Measurements from ENCODE around the gene ARAP2.
A peak's percentile ranks its signal among the peaks of the same experiment; 100 is the strongest.

Gene ARAP2

DNA sequence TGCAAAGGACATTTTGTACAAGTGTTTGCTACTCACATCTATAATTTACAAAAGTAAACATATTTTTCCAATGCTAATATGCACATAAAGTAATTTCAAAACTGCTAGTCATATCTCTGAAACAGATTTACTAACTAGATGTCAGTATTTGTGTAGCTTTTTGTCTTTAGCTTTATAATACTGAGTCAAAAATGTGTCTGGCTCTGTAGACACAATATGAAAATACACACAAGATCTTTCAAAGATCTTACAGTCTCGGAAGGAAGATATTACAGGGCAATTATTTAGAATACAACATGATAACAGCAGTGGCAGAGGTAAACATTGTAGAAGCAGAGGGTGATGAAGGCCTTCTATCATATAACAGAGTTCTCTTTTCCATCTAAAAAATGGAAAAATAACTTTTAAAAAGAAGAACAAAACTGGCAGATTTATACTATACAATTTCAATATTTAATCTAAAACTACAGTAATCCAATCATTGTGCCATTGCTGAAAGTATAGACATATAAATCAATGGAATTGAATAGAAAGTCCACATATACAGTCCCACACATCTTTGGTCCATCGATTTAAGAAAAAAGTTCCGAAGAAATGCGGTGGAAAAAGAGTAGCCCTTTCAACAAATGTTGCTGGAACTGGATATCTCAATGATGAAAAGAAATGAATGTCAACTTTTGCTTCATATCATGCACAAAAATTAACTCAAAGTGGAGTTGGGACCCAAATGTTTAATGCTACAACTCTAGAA, 29.4 kb downstream of the ARAP2 start:
- no peak overlapping the region for H3K4me3 ChIP-seq
- no peak for DNase-seq (ENCODE audit: low spot score in 2 of 2)
- in situ Hi-C loops (cut with MboI; ENCODE audit: low sequenced_read_pairs), result no loop called here
- H3K9me3 ChIP-seq, result no peaks in the 10 kb centered on the region
- H3K36me3 ChIP-seq (replicated peaks), result no peaks in the 10 kb centered on the region
- H3K4me1 ChIP-seq, result no peaks in the 10 kb centered on the region
- no peaks in the 10 kb centered on the region for H3K27me3 ChIP-seq (ENCODE audit: low read depth)

DNA sequence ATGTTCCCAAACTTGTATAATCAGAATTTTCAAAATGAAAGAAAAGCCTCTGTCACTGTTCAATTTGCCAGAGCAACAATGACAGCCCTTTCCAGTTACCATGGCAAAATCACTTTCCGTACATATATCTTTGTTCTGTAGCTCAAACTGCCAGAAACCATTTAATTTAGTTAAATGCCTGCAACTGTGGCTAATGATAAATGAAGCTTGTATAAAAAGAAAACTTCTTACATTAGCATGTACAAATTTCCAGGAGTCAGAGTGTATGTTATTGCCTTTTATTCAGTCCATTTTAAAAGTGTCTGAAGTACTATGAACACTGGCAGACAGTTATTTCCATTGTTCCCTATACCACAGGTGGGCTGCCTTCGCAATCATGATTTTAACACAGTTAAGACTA, 30.3 kb downstream of the ARAP2 start:
- DNase-seq (ENCODE audit: low spot score in 2 of 2), result peak in 1 of 2 experiments; percentile 2
- in situ Hi-C loops (cut with MboI; ENCODE audit: low sequenced_read_pairs), result no loop called here
- Histone ChIP-seq H3K9me3 (no peaks in the 10 kb centered on the region), H3K36me3 (replicated peaks) (no peaks in the 10 kb centered on the region), H3K27me3 (ENCODE audit: low read depth) (no peaks in the 10 kb centered on the region), H3K4me1 (peaks cover 8% of the 10 kb centered on the region), H3K4me3 (no peak overlapping the region)

DNA sequence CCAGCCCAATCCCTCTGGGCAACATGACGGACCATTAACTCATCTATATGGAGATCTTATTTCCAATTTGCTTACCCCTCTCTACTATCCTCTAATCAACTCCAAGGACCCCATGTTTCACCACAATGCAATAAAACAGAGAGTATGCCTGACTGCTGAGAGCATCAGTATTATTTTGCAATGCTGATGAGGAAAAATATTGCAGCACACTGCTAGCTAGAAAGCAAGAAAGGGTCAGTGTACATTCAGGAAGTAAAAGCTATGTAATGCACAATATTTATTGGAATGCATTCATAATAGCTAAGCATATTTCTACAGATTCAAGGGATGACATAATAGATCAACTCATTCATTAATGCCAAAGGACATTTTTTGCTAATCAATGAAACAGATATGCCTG, 33.2 kb downstream of the ARAP2 start:
- in situ Hi-C loops (cut with MboI; ENCODE audit: low sequenced_read_pairs), result no loop called here
- Histone ChIP-seq H3K36me3 (replicated peaks) (no peaks in the 10 kb centered on the region), H3K9me3 (no peaks in the 10 kb centered on the region), H3K4me3 (no peak overlapping the region), H3K27me3 (ENCODE audit: low read depth) (no peaks in the 10 kb centered on the region), H3K4me1 (peaks cover 12% of the 10 kb centered on the region)
- no peak for DNase-seq (ENCODE audit: low spot score in 2 of 2)

DNA sequence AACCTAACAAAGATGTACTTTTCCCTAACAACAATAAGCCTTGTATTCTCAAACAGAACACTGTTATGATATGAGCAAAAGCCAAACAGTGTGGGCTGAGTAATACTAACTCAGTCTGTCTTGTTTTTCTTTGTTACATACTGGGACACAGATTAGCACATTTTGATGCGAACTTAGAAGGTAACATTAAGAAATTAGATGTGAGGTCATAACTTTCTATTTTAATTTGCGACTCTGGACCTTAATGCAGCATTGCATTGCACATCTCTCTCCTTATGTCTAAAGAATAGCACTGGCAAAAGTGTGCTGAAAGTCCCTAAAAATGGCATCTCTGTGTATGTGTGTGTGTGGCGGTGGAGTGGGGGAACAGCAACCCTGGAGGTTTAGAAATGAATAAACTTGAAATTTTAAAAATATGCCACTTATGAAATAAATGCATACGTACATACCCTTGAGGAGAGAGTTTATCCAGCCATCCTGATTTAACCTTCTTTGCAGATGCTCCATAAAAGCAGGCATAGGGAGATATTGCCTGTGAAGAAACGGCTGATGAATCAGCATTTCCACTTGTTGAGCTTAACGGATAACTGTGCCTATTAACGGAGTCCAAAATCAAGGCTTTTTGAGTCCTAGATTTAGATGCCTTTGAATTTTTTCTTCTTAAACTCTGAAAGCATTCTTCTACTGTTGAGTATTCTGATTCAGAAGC, 34.2 kb downstream of the ARAP2 start:
- Histone ChIP-seq H3K36me3 (replicated peaks) (no peaks in the 10 kb centered on the region), H3K27me3 (ENCODE audit: low read depth) (no peaks in the 10 kb centered on the region), H3K9me3 (no peaks in the 10 kb centered on the region), H3K4me3 (no peak overlapping the region), H3K4me1 (peaks cover 12% of the 10 kb centered on the region)
- no peak for DNase-seq (ENCODE audit: low spot score in 2 of 2)
- in situ Hi-C loops (cut with MboI; ENCODE audit: low sequenced_read_pairs), result no loop called here

- Histone ChIP-seq H3K36me3 (replicated peaks) (no peaks in the 10 kb centered on the region), H3K27me3 (ENCODE audit: low read depth) (no peaks in the 10 kb centered on the region), H3K4me1 (peaks cover 12% of the 10 kb centered on the region), H3K9me3 (no peaks in the 10 kb centered on the region), H3K4me3 (no peak overlapping the region)
- in situ Hi-C loops (cut with MboI; ENCODE audit: low sequenced_read_pairs), result no loop called here
- DNase-seq (ENCODE audit: low spot score in 2 of 2), result no peak
These were observed 35.3 kb downstream of the ARAP2 start for GRCh38 chr4:36208893-36209473.

DNA sequence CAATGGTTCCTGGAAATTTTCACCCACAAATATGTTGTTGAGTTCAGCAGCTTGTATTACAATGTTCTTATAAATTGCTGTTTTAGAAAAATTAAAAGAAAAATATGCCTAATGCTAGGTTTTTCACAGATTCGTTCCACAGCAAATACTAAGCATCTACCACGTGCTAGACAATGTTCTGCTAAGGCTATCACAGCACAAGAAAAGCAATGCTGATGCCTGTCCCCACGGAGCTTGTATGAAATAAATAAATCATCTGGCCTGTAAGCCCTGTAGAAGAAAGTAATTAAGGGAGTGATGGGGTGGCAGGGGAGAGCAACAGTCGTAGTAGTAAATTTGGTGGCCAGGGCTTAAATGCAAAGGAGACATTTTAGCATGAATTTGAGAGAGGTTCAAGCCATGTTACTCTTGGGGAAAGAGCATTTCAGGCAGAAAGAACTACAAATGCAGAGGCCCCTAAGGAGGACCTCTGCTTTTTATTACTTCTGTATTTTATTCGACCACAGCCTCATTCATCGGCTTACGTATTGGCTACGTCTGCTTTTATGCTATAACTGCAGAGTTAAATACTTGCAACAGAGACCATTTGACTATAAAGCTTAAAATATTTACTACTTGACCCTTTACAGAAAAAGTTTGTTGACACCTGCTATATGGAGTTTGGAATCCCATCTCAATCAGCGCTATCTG, 36.3 kb downstream of the ARAP2 start:
- H3K36me3 ChIP-seq (replicated peaks), result no peaks in the 10 kb centered on the region
- in situ Hi-C loops (cut with MboI; ENCODE audit: low sequenced_read_pairs), result no loop called here
- H3K9me3 ChIP-seq, result no peaks in the 10 kb centered on the region
- peaks cover 12% of the 10 kb centered on the region for H3K4me1 ChIP-seq
- no peak overlapping the region for H3K4me3 ChIP-seq
- DNase-seq (ENCODE audit: low spot score in 2 of 2), result no peak
- no peaks in the 10 kb centered on the region for H3K27me3 ChIP-seq (ENCODE audit: low read depth)

- in situ Hi-C loops (cut with MboI; ENCODE audit: low sequenced_read_pairs), result no loop called here
- H3K9me3 ChIP-seq, result no peaks in the 10 kb centered on the region
- H3K4me3 ChIP-seq, result no peak overlapping the region
- DNase-seq (ENCODE audit: low spot score in 2 of 2), result no peak
- no peaks in the 10 kb centered on the region for H3K36me3 ChIP-seq (replicated peaks)
- H3K27me3 ChIP-seq (ENCODE audit: low read depth), result no peaks in the 10 kb centered on the region
- peaks cover 12% of the 10 kb centered on the region for H3K4me1 ChIP-seq
These were observed 36.9 kb downstream of the ARAP2 start for GRCh38 chr4:36207367-36207766.

GRCh38 chr4:36206603-36207311, 37.6 kb downstream of the ARAP2 start:
- in situ Hi-C loops (cut with MboI; ENCODE audit: low sequenced_read_pairs), result no loop called here
- Histone ChIP-seq H3K36me3 (replicated peaks) (no peaks in the 10 kb centered on the region), H3K27me3 (ENCODE audit: low read depth) (no peaks in the 10 kb centered on the region), H3K9me3 (no peaks in the 10 kb centered on the region), H3K4me3 (no peak overlapping the region), H3K4me1 (peaks cover 12% of the 10 kb centered on the region)
- no peak for DNase-seq (ENCODE audit: low spot score in 2 of 2)

DNA sequence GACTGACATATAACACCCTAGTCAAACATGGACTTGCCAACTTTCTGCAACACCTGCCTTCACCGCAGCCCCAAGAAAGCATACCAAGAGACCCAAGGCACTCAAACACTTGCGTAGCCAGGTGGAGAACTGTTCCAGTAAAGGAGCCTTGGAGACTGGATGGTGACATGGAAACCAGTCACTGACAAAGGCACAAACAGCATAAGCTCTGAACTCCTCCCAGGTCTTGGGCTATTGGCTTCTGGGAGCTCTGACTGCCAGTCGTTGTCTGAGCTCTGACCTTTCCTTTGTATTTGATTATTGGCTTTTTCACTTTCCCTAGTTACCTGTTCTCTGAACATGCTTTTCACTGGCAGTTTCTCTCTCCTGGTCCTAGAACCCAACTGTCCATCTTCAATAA, 38.3 kb downstream of the ARAP2 start:
- DNase-seq (ENCODE audit: low spot score in 2 of 2), result no peak
- Histone ChIP-seq H3K4me3 (no peak overlapping the region), H3K4me1 (peaks cover 12% of the 10 kb centered on the region), H3K9me3 (no peaks in the 10 kb centered on the region), H3K36me3 (replicated peaks) (no peaks in the 10 kb centered on the region), H3K27me3 (ENCODE audit: low read depth) (no peaks in the 10 kb centered on the region)
- in situ Hi-C loops (cut with MboI; ENCODE audit: low sequenced_read_pairs), result no loop called here

GRCh38 chr4:36198861-36199260, 45.5 kb downstream of the ARAP2 start:
- Histone ChIP-seq H3K36me3 (replicated peaks) (no peaks in the 10 kb centered on the region), H3K4me1 (no peaks in the 10 kb centered on the region), H3K9me3 (no peaks in the 10 kb centered on the region), H3K27me3 (ENCODE audit: low read depth) (no peaks in the 10 kb centered on the region), H3K4me3 (no peak overlapping the region)
- DNase-seq (ENCODE audit: low spot score in 2 of 2), result no peak
- in situ Hi-C loops (cut with MboI; ENCODE audit: low sequenced_read_pairs), result no loop called here

DNA sequence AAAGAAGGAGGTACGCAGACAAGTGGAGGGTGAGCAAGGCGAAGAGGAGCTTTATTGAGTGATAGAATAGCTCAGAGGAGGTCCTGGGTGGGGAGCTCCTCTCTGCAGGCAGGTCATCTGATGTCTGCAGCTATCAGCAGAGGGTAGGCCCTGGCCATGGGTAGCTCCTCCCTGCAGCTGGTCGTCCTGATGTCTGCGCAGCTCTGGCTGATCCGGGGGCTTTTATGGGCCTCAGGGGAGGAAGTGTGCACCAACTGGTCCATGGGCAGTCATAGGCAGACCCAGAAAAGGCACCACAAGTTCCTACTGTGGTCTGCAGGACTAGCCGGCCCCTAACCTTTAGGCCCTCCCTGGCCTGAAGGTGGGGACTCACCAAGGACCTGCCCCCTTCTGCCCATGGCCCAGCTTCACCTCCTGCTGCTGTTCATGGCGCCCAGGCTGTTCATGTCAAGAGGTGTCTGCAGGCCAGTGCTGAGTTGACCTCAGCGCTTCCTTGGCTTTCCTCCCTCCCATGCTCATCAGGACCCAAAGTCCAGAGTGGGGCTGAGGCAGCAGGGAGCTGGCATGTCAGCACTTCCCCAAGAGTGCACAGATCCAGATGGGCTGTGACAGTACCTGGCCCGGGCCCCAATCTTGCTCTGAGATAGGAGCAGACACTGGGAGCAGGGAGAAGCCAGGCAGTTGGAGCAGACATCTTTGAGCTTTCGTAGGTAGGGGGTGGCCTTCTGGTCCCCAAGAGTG, 46.1 kb downstream of the ARAP2 start:
- H3K9me3 ChIP-seq, result no peaks in the 10 kb centered on the region
- no peak overlapping the region for H3K4me3 ChIP-seq
- in situ Hi-C loops (cut with MboI; ENCODE audit: low sequenced_read_pairs), result no loop called here
- no peak for DNase-seq (ENCODE audit: low spot score in 2 of 2)
- no peaks in the 10 kb centered on the region for H3K4me1 ChIP-seq
- H3K27me3 ChIP-seq (ENCODE audit: low read depth), result no peaks in the 10 kb centered on the region
- no peaks in the 10 kb centered on the region for H3K36me3 ChIP-seq (replicated peaks)

DNA sequence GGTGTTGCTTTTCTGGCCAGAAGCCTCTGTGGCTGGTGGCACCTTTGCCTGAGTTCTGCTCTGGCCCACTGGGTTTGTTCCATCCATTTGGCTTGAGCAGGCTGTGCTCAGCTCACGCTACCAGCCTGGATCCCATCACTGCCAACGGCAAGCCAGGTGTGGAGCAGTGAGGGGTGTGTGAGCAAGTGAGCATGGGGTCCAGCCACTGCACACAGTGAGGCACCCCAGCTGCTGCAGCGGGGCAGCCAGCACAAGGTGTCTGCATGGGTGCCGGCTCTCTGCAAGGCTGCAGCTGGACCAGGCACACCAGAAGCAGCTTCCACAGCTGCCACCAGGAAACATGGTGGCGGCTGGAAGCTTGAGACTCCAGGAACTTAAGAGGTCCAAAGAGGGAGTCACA, 46.8 kb downstream of the ARAP2 start:
- DNase-seq (ENCODE audit: low spot score in 2 of 2), result no peak
- Histone ChIP-seq H3K9me3 (no peaks in the 10 kb centered on the region), H3K36me3 (replicated peaks) (no peaks in the 10 kb centered on the region), H3K4me1 (no peaks in the 10 kb centered on the region), H3K27me3 (ENCODE audit: low read depth) (no peaks in the 10 kb centered on the region), H3K4me3 (no peak overlapping the region)
- in situ Hi-C loops (cut with MboI; ENCODE audit: low sequenced_read_pairs), result no loop called here
